Tibial artery (tissue), 4 donors: ENCODE measurements around the gene NOL4L.

ENCODE experiments used
- DNase-seq, 2 donors: peaks; one replicate each; pipeline ENCODE4 v3.0.0-alpha.2; 2019
- H3K27ac ChIP-seq, 2 donors: fragments of 200-600 bp; sonication (generic) in 1 of 2; 1 replicate in 1 of 2; 2 replicates in 1 of 2; pipeline ENCODE4 v1.5.1; 2018 to 2019; ENCODE audit warnings: mild to moderate bottlenecking in 1 of 2
- H3K27me3 ChIP-seq, 2 donors: fragments of 200-600 bp; sonication (generic) in 1 of 2; one replicate each; pipeline versions ENCODE4 v1.5.1 to v1.6.0; 2016 to 2019
- H3K36me3 ChIP-seq, 3 donors: fragments of 200-600 bp; sonication (generic) in 2 of 3; one replicate each; pipeline ENCODE4 v1.5.1; 2016 to 2019; ENCODE audit warnings: mild to moderate bottlenecking in 2 of 3
- H3K4me1 ChIP-seq, 4 donors: fragments of 200-600 bp; sonication (generic) in 2 of 4; 1 replicate in 3 of 4; 2 replicates in 1 of 4; pipeline ENCODE4 v1.5.1; 2016 to 2019
- H3K4me3 ChIP-seq, 2 donors: fragments of 200-600 bp; sonication (generic) in 1 of 2; 1 replicate in 1 of 2; 2 replicates in 1 of 2; pipeline ENCODE4 v1.5.1; 2018 to 2019; ENCODE audit warnings: mild to moderate bottlenecking in 2 of 2
- H3K9me3 ChIP-seq, 3 donors: fragments of 200-600 bp; sonication (generic) in 1 of 3; one replicate each; pipeline ENCODE4 v1.5.1; 2016 to 2019
- CTCF ChIP-seq, 2 experiments: fragments of 200-600 bp in 1 of 2; fragments of 450-650 bp in 1 of 2; IDR thresholded peaks; one replicate each; pipeline ENCODE4 v1.5.1; 2017 to 2019; ENCODE audit warnings: antibody characterized with exemption in 2 of 2, mild to moderate bottlenecking in 1 of 2, moderate library complexity in 1 of 2
- intact Hi-C: fragments of 100-400 bp; cut with DNase I; formaldehyde crosslinking; loops from one replicate; pipeline ENCODE4 v1.15.0; 2023; ENCODE audit warnings: low total_unique reads

The NOL4L gene

GRCh38 chr20:32629813-32630212 lies 44.7 kb upstream of the NOL4L start:
- Histone ChIP-seq H3K27me3 (peaks cover 0 to 26% of the 10 kb centered on the region in 2 donors), H3K27ac (no peak overlapping the region), H3K4me1 (peaks cover 0 to 13% (median 11%) of the 10 kb centered on the region in 4 donors), H3K9me3 (no peaks in the 10 kb centered on the region), H3K4me3 (no peak overlapping the region), H3K36me3 (no peaks in the 10 kb centered on the region)
- intact Hi-C loops = no loop called here
- no peak for TF ChIP-seq CTCF (IDR thresholded peaks at IDR 0.05)
- no peak for DNase-seq

- H3K9me3 ChIP-seq = no peaks in the 10 kb centered on the region
- peaks cover 0 to 26% of the 10 kb centered on the region in 2 donors for H3K27me3 ChIP-seq
- H3K4me1 ChIP-seq = peaks cover 0 to 13% (median 11%) of the 10 kb centered on the region in 4 donors
- H3K4me3 ChIP-seq = no peak overlapping the region
- DNase-seq = no peak
- TF ChIP-seq CTCF (IDR thresholded peaks at IDR 0.05) = no peak
- intact Hi-C loops = no loop called here
- H3K36me3 ChIP-seq = no peaks in the 10 kb centered on the region
- H3K27ac ChIP-seq = no peak overlapping the region
These were observed 43.9 kb upstream of the NOL4L start for GRCh38 chr20:32628960-32629530.

GRCh38 chr20:32626859-32627636 lies 41.9 kb upstream of the NOL4L start:
- Histone ChIP-seq H3K36me3 (no peaks in the 10 kb centered on the region), H3K27ac (no peak overlapping the region), H3K9me3 (no peaks in the 10 kb centered on the region), H3K4me3 (peak overlapping the region in 1 of 2 donors; percentile 15), H3K27me3 (peaks cover 0 to 26% of the 10 kb centered on the region in 2 donors), H3K4me1 (peaks cover 0 to 13% (median 11%) of the 10 kb centered on the region in 4 donors)
- intact Hi-C loops = no loop called here
- no peak for DNase-seq
- TF ChIP-seq CTCF (IDR thresholded peaks at IDR 0.05) = no peak

DNA sequence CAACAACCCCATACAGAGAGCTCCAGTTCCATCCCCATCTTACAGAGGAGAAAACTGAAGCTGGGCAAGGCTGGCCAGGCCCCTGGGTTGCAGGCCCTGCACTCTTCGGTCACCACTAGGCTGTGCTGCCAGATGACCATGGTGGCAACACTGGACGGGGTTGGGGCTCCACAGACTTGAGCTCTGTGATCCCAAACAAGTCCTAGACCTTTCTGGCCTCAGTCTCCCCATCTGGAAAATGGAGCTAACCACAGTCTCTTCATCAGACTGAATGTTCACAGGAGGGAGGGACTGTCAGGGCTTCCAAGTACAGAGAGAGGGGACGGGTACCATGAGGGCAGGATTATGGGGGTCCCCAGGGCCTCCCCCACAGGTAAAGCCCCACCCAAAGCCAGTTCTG lies 41.3 kb upstream of the NOL4L start:
- H3K4me1 ChIP-seq = peaks cover 0 to 13% (median 11%) of the 10 kb centered on the region in 4 donors
- DNase-seq = no peak
- no peak overlapping the region for H3K4me3 ChIP-seq
- no peaks in the 10 kb centered on the region for H3K9me3 ChIP-seq
- TF ChIP-seq CTCF (IDR thresholded peaks at IDR 0.05) = no peak
- no peaks in the 10 kb centered on the region for H3K36me3 ChIP-seq
- H3K27ac ChIP-seq = no peak overlapping the region
- intact Hi-C loops = no loop called here
- peaks cover 0 to 26% of the 10 kb centered on the region in 2 donors for H3K27me3 ChIP-seq

- TF ChIP-seq CTCF (IDR thresholded peaks at IDR 0.05) = no peak
- peaks cover 0 to 13% (median 11%) of the 10 kb centered on the region in 4 donors for H3K4me1 ChIP-seq
- no peak for DNase-seq
- no peaks in the 10 kb centered on the region for H3K36me3 ChIP-seq
- no peak overlapping the region for H3K4me3 ChIP-seq
- H3K27ac ChIP-seq = no peak overlapping the region
- intact Hi-C loops = no loop called here
- peaks cover 0 to 26% of the 10 kb centered on the region in 2 donors for H3K27me3 ChIP-seq
- no peaks in the 10 kb centered on the region for H3K9me3 ChIP-seq
These were observed 40.9 kb upstream of the NOL4L start for GRCh38 chr20:32625996-32626395.
